Neural progenitor cell (in vitro differentiated cells): ENCODE data around the gene HNF1B.

Source experiments
- EZH2 ChIP-seq: fragments of 200-600 bp; sonication (generic); IDR thresholded peaks from 2 replicates; pipeline ENCODE4 v1.6.1; 2017; ENCODE audit warnings: antibody characterized with exemption, mild to moderate bottlenecking, moderate library complexity
- TF ChIP-seq, protein P1 (sequence below): fragments of 200-600 bp; sonication (generic); IDR thresholded peaks from 2 replicates; pipeline ENCODE4 v1.5.1; 2017; ENCODE audit warnings: antibody characterized with exemption, mild to moderate bottlenecking

DNA sequence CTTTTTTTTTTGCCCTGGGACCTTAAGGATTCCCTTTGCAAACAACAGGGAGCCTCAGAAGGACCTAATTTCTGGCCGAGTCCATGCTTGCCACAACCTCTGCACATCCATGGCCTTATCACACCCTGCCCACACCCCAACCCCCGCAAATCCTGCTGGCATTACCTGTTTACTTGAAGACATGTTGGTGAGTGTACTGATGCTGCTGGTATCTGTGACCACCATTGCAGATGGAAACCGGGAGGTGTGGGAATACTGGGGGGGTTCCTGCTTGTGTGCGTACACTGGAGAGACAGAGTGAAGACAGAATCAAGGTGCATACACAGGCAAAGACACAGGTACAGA, 46.0 kb downstream of the HNF1B start:
- TF ChIP-seq, protein P1, sequence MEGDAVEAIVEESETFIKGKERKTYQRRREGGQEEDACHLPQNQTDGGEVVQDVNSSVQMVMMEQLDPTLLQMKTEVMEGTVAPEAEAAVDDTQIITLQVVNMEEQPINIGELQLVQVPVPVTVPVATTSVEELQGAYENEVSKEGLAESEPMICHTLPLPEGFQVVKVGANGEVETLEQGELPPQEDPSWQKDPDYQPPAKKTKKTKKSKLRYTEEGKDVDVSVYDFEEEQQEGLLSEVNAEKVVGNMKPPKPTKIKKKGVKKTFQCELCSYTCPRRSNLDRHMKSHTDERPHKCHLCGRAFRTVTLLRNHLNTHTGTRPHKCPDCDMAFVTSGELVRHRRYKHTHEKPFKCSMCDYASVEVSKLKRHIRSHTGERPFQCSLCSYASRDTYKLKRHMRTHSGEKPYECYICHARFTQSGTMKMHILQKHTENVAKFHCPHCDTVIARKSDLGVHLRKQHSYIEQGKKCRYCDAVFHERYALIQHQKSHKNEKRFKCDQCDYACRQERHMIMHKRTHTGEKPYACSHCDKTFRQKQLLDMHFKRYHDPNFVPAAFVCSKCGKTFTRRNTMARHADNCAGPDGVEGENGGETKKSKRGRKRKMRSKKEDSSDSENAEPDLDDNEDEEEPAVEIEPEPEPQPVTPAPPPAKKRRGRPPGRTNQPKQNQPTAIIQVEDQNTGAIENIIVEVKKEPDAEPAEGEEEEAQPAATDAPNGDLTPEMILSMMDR = no peak
- no peak for TF ChIP-seq EZH2
